HUDEP-2 (cell line): ENCODE measurements around the gene DPP6.
"Not testable (repeated sequence)": the region's sequence is repeated elsewhere in the genome, so short reads cannot be mapped to it uniquely, and the experiment has no call there.

Experiments used
- DNase-seq, 76 experiments: peaks; one replicate each; lab custom pipeline; 2025; ENCODE audit not compliant: unreplicated experiment in 76 of 76; lab: John Stamatoyannopoulos, UW

DPP6 gene

GRCh38 chr7:154072395-154073181 is 20.4 kb downstream of the DPP6 start:
- not testable (repeated sequence) for DNase-seq

GRCh38 chr7:154078523-154078922 is 26.3 kb downstream of the DPP6 start:
- not testable (repeated sequence) for DNase-seq

- DNase-seq: not testable (repeated sequence)
These were observed 28.1 kb downstream of the DPP6 start for GRCh38 chr7:154080249-154080648.

GRCh38 chr7:154087037-154087725 is 35.0 kb downstream of the DPP6 start:
- not testable (repeated sequence) for DNase-seq

- DNase-seq: not testable (repeated sequence)
These were observed 39.9 kb downstream of the DPP6 start for GRCh38 chr7:154092093-154092492.

GRCh38 chr7:154095201-154095600 is 43.0 kb downstream of the DPP6 start:
- not testable (repeated sequence) for DNase-seq

- not testable (repeated sequence) for DNase-seq
These were observed 52.9 kb downstream of the DPP6 start for GRCh38 chr7:154105063-154105462.

- not testable (repeated sequence) for DNase-seq
These were observed 57.4 kb downstream of the DPP6 start for GRCh38 chr7:154109615-154110014.

GRCh38 chr7:154113732-154114351 is 61.6 kb downstream of the DPP6 start:
- DNase-seq: not testable (repeated sequence)

- DNase-seq: not testable (repeated sequence)
These were observed 65.5 kb downstream of the DPP6 start for GRCh38 chr7:154117411-154118390.

GRCh38 chr7:154120825-154121224 is 68.6 kb downstream of the DPP6 start:
- DNase-seq: not testable (repeated sequence)

GRCh38 chr7:154122720-154123119 is 70.5 kb downstream of the DPP6 start:
- not testable (repeated sequence) for DNase-seq

- DNase-seq: not testable (repeated sequence)
These were observed 71.2 kb downstream of the DPP6 start for GRCh38 chr7:154123397-154123796.

- not testable (repeated sequence) for DNase-seq
These were observed 76.9 kb downstream of the DPP6 start for GRCh38 chr7:154129142-154129541.

- not testable (repeated sequence) for DNase-seq
These were observed 80.4 kb downstream of the DPP6 start for GRCh38 chr7:154132617-154133016.

- not testable (repeated sequence) for DNase-seq
These were observed 81.6 kb downstream of the DPP6 start for GRCh38 chr7:154133703-154134277.

- not testable (repeated sequence) for DNase-seq
These were observed 82.5 kb downstream of the DPP6 start for GRCh38 chr7:154134698-154135097.

GRCh38 chr7:154135646-154136045 is 83.4 kb downstream of the DPP6 start:
- DNase-seq: not testable (repeated sequence)

GRCh38 chr7:154145922-154146706 is 93.9 kb downstream of the DPP6 start:
- DNase-seq: not testable (repeated sequence)
